ENCODE data around the gene PAPLN. TPM values are rescaled to one million over a fixed set of nuclear protein-coding genes. Genes with fewer than 3 reads are reported as not detected.

Gene PAPLN
- total RNA-seq, 2 donors from 2014 or later: 9.6 to 13.5 TPM

DNA sequence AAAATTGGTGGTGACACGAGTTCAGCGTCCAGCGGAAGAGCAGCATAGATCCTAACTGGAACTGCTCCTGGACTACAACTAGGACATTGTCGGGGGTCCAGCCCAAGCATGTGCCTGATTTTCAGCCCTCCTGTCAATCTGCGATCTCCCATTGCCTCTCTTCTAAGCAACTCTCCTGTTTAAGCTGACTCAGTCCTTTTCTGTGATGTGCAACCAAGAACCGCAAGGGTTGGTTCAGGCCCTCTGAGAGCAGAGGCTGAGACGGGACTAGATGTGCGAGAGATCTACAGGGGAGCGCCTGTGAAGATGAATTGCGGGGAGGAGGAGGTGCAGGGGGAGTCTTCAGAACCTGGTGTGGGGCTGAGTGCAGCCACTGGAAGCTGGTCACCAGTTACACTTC, 3.7 kb upstream of the PAPLN start:
- Histone ChIP-seq H3K4me3 (no peak overlapping the region), H3K27ac (no peak overlapping the region), H3K27me3 (peaks cover 0 to 17% of the 10 kb centered on the region in 2 donors), H3K36me3 (replicated peaks in 1 of 2; ENCODE audit: insufficient read depth in 1 of 2, low read depth in 2 of 2) (no peaks in the 10 kb centered on the region), H3K4me1 (peaks cover 21% of the 10 kb centered on the region), H3K9me3 (no peaks in the 10 kb centered on the region)
- intact Hi-C loops (cut with DNase I): no loop called here
- WGBS, 2 donors: 91 to 93% methylated on average over 10 of the region's 10 CpGs
- no peak for DNase-seq
- no peak for ATAC-seq
- TF ChIP-seq, protein P1, sequence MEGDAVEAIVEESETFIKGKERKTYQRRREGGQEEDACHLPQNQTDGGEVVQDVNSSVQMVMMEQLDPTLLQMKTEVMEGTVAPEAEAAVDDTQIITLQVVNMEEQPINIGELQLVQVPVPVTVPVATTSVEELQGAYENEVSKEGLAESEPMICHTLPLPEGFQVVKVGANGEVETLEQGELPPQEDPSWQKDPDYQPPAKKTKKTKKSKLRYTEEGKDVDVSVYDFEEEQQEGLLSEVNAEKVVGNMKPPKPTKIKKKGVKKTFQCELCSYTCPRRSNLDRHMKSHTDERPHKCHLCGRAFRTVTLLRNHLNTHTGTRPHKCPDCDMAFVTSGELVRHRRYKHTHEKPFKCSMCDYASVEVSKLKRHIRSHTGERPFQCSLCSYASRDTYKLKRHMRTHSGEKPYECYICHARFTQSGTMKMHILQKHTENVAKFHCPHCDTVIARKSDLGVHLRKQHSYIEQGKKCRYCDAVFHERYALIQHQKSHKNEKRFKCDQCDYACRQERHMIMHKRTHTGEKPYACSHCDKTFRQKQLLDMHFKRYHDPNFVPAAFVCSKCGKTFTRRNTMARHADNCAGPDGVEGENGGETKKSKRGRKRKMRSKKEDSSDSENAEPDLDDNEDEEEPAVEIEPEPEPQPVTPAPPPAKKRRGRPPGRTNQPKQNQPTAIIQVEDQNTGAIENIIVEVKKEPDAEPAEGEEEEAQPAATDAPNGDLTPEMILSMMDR (IDR thresholded peaks at IDR 0.05): no peak
- TF ChIP-seq POLR2A (IDR thresholded peaks at IDR 0.05): no peak

DNA sequence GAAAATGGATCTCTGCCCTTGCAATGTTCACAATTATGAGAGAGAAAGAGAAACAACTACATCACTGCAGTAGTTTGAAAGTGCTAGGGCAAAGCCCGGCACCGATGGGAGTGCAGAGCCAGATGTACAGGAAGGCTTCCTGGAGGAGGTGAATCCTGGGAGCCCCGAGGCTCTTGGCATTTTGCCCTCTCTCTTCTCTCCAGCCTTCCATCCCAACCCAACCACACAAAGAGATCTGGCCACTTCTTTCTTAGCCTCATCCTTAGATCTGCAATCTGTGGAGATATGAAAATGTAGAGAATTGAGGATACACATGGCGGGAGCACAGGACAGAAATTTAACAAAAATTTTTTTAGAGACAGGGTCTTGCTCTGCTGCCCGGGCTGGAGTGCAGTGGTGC, 3.3 kb upstream of the PAPLN start:
- Histone ChIP-seq H3K9me3 (no peaks in the 10 kb centered on the region), H3K27me3 (peaks cover 0 to 18% of the 10 kb centered on the region in 2 donors), H3K4me3 (no peak overlapping the region), H3K36me3 (replicated peaks in 1 of 2; ENCODE audit: insufficient read depth in 1 of 2, low read depth in 2 of 2) (no peaks in the 10 kb centered on the region), H3K4me1 (peaks cover 21% of the 10 kb centered on the region), H3K27ac (no peak overlapping the region)
- TF ChIP-seq, protein P1 (IDR thresholded peaks at IDR 0.05): no peak
- no peak for TF ChIP-seq POLR2A (IDR thresholded peaks at IDR 0.05)
- DNase-seq (no peak), ATAC-seq (no peak)
- WGBS, 2 donors: 78 to 80% methylated on average over 5 of the region's 5 CpGs
- intact Hi-C loops (cut with DNase I): no loop called here

DNA sequence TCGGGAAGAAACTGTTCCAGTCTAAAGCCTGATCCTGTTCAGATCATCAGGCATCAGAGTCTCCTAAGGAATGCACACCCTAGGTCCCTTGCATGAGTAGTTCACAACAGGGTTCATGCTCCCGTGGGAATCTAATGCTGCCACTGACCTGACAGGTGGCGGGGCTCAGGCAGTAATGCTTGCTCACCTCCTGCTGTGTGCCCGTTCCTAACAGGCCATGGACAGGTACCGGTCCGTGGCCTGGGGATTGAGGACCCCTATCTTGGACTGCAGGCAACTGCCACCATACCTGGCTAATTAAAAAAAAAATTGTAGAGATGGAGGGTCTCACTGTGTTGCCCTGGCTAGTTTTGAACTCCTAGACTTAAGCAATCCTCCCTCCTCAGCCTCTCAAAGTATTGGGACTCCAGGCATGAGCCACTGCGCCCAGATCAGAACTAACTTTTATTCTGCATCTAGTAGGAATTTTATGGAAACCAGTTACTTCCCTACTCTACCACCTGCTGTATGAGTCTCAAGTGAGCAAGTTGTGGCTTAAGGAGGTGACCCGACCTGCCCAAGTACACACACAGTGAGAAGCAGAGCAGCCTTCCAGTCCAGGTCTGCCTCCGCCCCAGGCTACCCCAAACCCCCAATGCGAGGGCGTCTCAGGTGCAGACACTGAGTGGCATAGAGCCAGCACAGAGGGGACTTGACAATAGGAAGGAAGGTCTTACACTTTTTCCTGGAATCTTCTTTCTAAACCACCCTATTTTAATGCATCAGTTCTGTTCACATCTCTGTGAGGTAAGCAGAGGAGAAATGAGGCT, 2.5 kb upstream of the PAPLN start:
- WGBS, 2 donors: 68 to 90% methylated on average over 5 to 11 of the region's 11 CpGs
- no peak overlapping the region for H3K4me3 ChIP-seq
- TF ChIP-seq, protein P1 (IDR thresholded peaks at IDR 0.05): no peak
- TF ChIP-seq POLR2A (IDR thresholded peaks at IDR 0.05): no peak
- no peak for ATAC-seq
- DNase-seq: no peak
- H3K36me3 ChIP-seq (replicated peaks in 1 of 2; ENCODE audit: insufficient read depth in 1 of 2, low read depth in 2 of 2): no peaks in the 10 kb centered on the region
- H3K9me3 ChIP-seq: no peaks in the 10 kb centered on the region
- intact Hi-C loops (cut with DNase I): no loop called here
- peaks cover 0 to 18% of the 10 kb centered on the region in 2 donors for H3K27me3 ChIP-seq
- H3K4me1 ChIP-seq: peaks cover 26% of the 10 kb centered on the region
- no peak overlapping the region for H3K27ac ChIP-seq

DNA sequence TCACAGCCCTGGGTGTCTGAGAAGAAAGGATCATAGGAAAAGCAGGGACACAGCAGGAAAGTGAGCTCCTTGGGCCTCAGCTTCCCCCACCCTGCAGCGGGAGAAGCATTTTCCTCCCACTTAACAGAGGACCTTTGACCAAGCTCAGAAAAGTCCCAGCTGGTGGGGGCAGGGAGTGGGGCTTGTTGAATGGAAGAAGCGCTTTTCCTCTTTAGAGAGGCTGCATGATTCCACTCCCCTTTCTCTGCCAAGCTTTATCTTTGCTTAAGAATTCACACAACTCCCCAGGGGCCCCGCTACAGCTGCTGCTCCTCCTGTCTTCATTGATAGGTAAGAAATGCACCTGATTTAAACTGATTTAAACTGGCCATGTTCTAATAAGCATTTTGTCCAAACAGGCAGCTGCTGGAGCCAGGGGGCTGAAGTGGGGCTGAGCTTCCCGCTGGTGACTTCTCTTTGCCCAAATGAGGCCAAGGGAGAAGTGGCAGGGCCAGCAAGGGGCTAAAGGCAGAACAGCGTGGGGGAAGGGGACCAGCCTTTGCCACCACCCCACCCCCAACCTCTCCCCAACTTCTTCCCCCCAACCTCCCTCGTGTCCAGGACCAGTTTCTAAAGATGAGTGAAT, 1.7 kb upstream of the PAPLN start:
- no peak overlapping the region for H3K4me3 ChIP-seq
- H3K27me3 ChIP-seq: peaks cover 0 to 18% of the 10 kb centered on the region in 2 donors
- ATAC-seq (no peak), DNase-seq (no peak)
- no peak overlapping the region for H3K27ac ChIP-seq
- WGBS, 2 donors: 54 to 64% methylated on average over 6 of the region's 6 CpGs
- H3K36me3 ChIP-seq (replicated peaks in 1 of 2; ENCODE audit: insufficient read depth in 1 of 2, low read depth in 2 of 2): no peaks in the 10 kb centered on the region
- intact Hi-C loops (cut with DNase I): no loop called here
- no peaks in the 10 kb centered on the region for H3K9me3 ChIP-seq
- no peak for TF ChIP-seq POLR2A (IDR thresholded peaks at IDR 0.05)
- TF ChIP-seq, protein P1 (IDR thresholded peaks at IDR 0.05): no peak
- peaks cover 29% of the 10 kb centered on the region for H3K4me1 ChIP-seq
